GM18951 (cell line): ENCODE data around the gene TUBAL3.

Experiments used
- POLR2A ChIP-seq: IDR thresholded peaks from 4 replicates; pipeline ENCODE4 v1.6.1; 2011; ENCODE audit warnings: mild to moderate bottlenecking; ENCODE audit not compliant: insufficient read length, insufficient read depth; ENCODE audit errors: extremely low read depth
- in situ Hi-C: fragments of 300-500 bp; cut with MboI; formaldehyde crosslinking; loops from one replicate; pipeline ENCODE4 v1.12.0; 2022; ENCODE audit warnings: low sequenced_read_pairs, mixed read lengths, inconsistent platforms; ENCODE audit not compliant: unreplicated experiment

TUBAL3 gene

DNA sequence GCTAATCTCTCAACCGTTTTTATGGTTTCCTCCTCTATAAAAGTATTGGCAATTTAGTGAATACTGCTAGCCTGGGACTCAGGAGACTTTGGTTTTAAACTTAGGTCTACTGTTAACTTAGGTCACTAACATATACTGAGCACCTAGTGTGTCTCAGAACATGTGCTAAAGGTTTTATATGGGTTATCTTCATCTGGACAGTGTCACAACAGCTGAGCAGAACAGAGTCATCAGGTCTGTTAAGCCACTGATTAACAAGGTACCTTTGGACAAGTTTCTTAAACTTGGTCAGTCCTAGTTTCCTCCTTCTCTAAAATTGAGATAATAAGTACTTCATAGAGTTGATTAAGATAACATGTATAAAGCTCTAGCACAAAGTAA is 38.4 kb upstream of the TUBAL3 start:
- TF ChIP-seq POLR2A = no peak
- in situ Hi-C loops = loop anchor here (5.0 to 25.0 kb wide), 2 partner anchors 179 to 444 kb away; partner anchors contain the start of genes ANKRD16 and FBH1

DNA sequence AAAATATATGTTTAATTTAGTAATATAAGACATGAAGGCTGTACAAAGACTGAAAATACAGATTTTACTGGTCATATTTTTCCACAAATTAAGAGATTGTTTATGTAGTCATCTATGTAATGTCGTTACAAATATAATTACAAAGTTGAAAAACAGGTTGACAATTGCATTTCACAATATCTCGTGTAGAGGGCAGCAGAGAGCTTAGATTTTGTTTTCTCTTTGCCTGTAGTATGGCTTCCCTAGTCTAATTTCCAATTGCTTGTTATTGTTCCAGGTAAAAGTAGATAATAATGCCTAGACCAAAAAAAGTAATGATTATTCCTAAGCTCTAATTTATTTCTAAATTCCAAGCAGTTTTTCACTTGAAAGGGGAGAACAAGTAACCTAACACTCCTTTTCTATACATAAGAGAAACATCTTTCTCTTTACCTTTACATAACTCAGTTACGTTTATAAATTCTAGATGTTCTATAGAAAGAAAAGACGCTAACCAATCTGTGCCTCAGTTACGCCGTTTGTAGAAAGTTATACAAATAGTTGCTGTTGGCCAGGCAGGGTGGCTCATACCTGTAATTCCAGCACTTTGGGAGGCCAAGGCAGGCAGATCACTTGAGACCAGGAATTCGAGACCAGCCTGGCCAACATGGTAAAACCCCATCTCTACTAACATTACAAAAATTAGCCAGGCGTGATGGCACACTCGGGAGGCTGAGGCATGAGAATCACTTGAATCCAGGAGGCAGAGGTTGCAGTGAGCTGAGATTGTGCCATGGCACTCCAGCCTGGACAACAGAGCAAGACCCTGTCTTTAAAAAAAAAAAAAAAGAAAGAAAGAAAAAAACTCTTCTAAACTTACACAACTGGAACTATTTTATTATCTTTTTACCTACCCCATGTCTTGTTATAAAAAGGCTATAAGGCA is 37.7 kb upstream of the TUBAL3 start:
- TF ChIP-seq POLR2A = no peak
- in situ Hi-C loops = loop anchor here (5.0 to 25.0 kb wide), 2 partner anchors 180 to 445 kb away; partner anchors contain the start of genes ANKRD16 and FBH1

DNA sequence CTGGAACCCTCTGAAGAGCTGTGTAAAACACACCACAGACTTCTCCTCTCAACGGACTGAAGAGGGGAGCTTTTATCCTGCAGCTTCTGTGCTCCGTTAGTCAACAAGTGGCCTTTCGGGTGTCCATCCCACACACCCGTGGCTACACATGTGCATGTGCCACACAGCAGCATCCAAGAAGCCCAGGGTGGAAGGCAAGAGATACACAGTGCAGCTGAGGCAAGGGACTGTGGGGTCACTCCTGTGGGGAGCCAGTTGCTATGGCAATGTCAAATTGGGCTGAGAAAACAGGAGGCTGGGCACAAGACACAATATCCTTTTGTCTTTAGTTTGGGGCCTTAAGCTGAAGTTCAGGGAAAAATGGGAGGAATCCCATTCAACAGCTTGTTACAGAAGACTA is 36.5 kb upstream of the TUBAL3 start:
- in situ Hi-C loops = loop anchor here (5.0 to 25.0 kb wide), 2 partner anchors 181 to 446 kb away; partner anchors contain the start of genes ANKRD16 and FBH1
- no peak for TF ChIP-seq POLR2A

DNA sequence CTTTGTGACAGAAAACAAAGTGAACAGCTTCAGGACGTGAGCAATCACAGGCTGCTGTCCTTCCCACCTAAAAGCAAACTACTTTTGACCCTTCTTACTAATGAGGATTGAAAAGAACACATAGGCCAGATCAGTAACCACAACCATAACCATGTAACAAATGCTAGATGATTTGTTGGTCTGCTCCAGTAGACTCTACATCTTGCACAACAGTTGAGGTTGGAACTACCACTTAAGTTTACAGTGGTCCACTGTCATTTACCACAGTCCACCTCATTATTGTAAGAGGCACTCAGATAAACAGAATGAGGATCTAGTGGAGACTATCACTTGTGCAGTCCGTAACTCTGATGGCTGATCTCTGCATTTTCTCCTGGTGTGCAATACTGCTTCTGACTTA is 35.6 kb upstream of the TUBAL3 start:
- in situ Hi-C loops = loop anchor here (5.0 to 25.0 kb wide), 2 partner anchors 182 to 447 kb away; partner anchors contain the start of genes ANKRD16 and FBH1
- TF ChIP-seq POLR2A = no peak

DNA sequence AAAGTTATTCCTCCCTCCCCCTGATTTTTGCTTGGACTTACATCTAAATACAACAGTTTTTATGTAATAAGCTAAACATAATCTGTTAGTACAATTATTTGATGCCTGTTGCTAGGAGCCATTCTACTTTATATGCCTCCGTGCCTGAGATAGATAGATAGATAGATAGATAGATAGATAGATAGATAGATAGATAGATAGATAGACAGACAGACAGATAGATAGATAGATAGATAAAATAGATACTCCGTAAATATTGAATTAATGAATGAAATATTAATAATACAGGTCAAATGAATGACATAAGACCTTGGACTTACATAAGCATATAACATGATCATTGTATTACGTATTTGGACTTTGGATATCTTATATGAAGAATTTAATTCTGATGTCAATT is 30.7 kb upstream of the TUBAL3 start:
- in situ Hi-C loops = loop anchor here (25.0 kb wide), 1 partner anchor 452 kb away; the partner anchor contains the start of genes ANKRD16 and FBH1
- no peak for TF ChIP-seq POLR2A

DNA sequence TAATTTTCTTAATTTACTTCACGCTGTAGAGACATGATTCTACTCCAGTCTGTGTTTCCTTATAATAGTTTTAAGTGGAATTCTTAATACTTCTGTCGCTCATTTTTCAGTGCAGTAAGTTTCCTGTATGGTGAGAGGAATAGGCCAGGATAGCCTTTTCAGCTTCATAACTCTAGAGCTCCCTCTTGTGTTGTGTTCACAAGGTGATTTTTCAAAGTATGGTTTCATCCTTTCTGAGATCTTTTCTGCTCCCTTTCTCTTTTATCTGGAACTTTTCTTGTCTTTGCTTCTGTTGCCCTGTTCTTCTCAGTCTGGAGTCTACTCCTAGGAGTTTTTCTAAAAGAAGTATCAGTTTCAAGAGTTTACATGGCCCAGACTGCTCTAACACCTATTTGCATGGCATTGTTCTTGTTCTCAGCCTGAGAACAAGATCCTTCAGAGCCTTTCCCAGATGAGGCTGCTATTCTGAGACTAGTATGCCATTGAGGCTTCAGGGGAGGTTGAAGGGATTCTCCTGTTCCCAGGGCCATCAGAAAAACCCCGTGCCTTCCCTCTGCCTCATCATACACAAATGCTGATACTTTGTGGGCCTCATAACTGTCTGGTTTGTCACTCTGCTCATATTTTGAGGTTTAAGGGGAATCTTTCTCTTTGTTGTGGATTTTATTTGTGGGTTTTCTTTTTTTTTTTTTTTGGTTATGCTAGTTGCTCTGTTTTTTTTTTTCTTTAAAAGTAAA is 29.6 kb upstream of the TUBAL3 start:
- in situ Hi-C loops = loop anchor here (25.0 kb wide), 1 partner anchor 453 kb away; the partner anchor contains the start of genes ANKRD16 and FBH1

DNA sequence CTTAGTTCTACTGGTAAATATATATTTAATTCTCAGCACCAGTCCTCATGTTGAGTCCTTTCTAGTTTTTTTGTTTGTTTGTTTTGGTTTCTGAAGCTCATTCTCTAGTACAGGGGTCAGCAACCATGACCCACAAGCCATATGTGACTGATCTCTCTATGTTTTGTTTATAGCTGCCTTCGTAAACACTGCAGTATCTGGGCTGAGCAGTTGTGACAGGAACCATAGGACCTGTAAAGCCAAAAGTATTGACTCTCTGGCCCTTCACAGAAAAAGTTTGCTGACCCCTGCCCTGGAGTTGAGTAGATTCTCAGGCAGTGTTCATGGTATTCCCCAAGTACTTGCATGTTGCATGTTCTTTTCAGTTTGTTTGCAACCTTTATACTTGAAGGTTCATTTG is 28.6 kb upstream of the TUBAL3 start:
- no peak for TF ChIP-seq POLR2A
- in situ Hi-C loops = loop anchor here (25.0 kb wide), 1 partner anchor 454 kb away; the partner anchor contains the start of genes ANKRD16 and FBH1

More for the DNA sequence above, 29.6 kb upstream of the TUBAL3 start:
- TF ChIP-seq POLR2A = no peak

DNA sequence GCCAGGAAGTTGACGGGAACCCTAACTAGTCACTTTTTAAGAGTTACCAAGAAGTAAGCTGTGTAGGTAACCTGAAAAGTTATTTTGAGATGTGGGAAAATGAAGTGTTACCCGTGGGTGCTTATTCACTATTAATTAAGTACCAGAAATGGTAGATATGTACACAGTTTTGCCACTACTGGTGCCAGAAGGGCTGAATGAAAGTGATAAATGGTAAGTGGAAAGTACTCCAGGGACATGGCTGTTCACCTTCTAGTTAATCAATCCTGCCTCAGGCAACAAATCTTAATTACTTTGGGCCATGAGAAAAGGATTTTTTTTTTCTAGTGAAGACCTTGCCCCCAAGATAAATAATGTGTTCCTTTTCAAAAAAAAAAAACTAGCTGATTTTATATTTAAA is 23.5 kb upstream of the TUBAL3 start:
- in situ Hi-C loops = loop anchor here (25.0 kb wide), 1 partner anchor 459 kb away; the partner anchor contains the start of genes ANKRD16 and FBH1
- TF ChIP-seq POLR2A = no peak

DNA sequence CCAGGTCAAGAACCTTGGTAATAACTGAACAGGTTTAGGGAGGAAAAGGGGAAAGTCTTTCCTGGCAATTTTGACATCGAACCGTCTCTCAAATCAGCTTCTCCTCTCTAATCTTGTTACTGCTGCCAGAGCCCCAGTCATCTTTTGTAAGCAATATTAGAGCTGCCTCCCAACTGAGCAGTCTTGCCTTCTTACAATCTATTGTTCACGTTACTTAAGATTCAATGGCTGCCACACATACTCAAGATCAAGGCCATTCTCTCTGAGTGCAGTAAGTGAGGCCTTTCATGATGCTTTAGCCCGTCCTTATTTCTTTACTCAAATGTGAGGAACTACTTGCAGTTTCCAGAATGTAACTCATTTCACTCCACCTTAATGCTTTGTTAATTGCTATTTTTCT is 20.1 kb upstream of the TUBAL3 start:
- in situ Hi-C loops = loop anchor here (25.0 kb wide), 1 partner anchor 463 kb away; the partner anchor contains the start of genes ANKRD16 and FBH1

DNA sequence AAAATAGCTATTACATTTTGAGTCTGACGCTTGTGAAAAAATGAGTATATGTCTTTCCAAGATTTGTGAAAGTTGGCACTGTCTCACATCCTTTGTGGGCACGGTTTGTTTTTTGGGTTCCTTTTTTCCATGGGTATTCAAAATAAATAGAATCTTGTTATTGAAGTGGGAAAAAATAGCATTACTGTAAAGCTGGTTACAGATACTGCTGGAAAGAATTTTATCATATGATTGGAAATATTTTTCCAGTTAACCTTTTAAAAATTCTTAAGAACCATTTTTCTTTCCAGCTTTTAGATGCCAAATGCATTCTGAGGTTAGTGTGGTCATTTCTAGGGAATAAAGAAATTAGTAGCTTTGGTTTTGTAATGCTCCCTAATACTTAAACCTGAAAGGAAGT is 19.1 kb upstream of the TUBAL3 start:
- in situ Hi-C loops = no loop called here
- TF ChIP-seq POLR2A = no peak

More for the DNA sequence above, 20.1 kb upstream of the TUBAL3 start:
- no peak for TF ChIP-seq POLR2A

DNA sequence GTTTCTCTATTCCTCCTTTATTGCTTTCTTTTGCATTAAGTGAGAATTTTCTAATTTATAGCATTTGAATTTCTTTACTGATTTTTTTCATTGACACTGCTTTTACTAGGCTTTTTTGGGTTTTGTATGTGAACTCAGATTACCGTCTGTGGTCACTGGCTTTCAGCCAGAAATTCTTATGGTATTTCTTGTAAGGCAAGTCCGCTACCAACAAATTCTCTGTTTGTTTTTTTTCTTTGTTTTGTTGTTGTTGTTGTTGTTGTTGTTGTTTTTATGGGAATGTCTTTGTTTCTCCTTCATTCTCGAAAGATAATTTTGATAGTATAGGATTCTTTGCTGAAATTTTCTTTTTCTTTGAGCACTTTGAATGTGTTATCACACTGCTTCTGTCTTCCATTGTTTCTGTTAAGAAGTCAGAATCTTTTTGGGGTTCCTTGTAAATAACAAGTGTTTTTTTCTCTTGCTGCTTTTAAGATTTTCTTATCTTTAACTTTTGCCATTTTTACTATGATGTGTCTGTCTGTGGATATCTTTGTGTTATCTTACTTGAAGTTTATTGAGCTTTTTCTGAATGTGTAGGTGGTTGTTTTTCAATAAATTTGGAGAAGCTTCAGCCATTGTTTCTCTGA is 15.0 kb upstream of the TUBAL3 start:
- in situ Hi-C loops = no loop called here

DNA sequence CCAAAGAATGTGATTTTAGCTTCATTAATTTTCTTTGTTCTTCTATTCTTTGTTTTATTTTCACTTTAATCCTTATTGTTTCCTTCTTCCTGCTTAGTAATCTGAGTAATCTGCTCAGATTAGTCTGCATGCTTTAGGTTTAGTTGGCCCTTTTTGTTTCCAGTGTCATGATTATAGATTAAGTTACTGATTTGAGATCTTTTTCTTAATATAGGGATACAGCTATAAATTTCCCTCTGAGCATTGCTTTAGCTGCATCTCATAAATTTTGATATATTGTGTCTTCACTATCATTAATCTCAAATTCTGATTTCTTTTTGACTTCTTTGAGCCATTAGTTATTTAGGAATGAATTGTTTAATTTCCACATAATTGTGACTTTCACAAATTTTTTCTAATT is 14.0 kb upstream of the TUBAL3 start:
- in situ Hi-C loops = no loop called here
- no peak for TF ChIP-seq POLR2A

More for the DNA sequence above, 15.0 kb upstream of the TUBAL3 start:
- no peak for TF ChIP-seq POLR2A
